Glomerular visceral epithelial cell (primary cell): Measurements from ENCODE around the gene TBL1X.

ENCODE experiments used
- DNase-seq: peaks from one replicate; pipeline ENCODE4 v3.0.0-alpha.2; 2016; ENCODE audit errors: extremely low spot score

TBL1X gene

DNA sequence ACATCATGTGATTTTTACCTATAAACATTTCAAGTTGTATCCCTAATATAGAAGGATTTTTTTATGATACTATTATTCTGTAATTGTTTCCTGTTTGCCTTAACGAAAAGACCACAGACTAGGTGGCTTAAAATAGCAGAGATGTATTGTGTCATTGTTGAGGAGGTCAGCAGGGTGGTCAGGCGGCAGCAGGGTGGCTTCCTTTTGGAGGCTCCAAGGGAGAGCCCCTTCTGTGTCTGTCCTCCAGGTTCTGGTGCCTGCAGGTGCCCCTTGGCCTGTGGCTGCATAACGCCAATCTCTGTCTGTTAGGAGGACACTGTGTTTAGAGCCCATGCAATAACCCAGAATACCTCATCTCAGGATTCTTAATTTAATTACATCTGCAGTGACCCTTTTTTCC is 118.1 kb downstream of the TBL1X start:
- no peak for DNase-seq

DNA sequence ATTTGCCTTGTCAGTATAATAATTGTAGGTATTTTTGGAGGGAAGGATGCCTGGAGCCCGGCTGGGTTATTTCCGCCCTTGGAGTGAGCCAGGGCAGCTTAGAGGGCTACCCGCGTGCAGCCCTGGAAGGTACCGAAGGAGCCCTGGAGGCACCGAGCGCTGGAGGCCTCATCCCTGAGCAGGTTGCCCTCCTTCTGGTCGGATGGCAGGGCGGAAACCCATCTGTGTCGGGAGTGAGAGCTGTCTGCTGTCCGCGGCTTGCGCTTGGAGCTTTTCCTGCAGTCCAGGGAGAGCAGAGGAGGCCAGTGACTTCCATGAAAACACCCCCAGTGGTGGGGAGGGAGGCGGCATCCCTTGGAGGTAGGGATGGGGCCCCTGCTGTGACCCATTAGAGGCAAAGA is 122.1 kb downstream of the TBL1X start:
- no peak for DNase-seq

DNA sequence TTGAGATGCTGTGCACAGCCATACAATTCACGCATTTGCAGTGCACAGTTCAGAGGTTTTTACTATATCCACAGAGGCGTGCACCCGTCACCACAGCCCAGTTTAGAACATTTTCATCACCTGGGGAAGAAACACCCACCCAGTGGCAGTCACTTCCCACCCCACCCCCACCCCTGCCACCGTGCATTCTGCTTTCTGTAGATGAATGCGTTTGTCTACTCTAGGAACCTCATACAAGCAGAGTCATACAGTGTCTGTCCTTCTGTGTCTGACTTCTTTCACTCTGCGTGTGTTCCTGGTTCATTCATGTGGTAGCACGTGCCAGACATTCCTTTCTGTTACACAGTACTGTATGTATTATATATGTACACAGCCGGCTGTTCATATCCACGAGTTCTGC is 122.8 kb downstream of the TBL1X start:
- no peak for DNase-seq

DNA sequence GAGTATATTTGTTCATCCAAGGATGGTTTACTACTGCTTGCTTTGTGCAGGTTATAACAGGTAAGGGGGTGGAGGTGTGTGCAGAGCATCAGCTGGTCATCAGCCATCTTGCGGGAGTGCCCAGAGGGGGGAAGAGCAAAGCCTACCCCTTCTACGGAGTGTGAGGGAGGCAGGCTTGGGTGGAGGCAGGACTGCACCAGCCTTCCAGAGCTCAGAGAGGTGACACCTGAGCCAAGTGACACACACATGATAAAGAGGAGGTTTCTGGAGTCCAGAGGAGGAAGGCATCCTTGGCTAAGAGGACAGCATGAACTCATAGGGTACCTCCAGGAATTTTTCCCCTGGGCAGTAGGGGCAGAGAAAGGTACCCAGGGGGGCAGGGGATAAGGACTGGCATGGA is 126.6 kb downstream of the TBL1X start:
- DNase-seq: no peak

DNA sequence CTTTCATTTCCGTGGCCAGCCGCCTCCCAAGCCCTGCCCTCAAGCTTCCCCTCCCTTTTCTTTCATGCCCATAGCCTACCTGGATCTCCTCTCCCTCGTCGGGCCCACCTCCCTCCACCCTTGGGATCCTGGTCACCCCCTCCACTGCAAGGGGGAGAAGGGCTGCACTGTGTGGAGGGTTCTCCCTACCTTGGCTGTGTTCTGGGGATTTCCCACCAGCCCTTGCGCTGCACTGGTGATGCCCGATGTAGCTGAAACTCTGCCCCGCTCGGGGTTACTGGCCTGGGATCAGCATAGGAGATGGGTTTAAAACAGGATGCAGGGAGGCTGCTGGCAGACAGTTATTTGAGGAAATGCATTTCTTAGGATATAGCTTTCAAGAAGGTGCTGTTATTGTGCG is 128.9 kb downstream of the TBL1X start:
- DNase-seq: no peak

DNA sequence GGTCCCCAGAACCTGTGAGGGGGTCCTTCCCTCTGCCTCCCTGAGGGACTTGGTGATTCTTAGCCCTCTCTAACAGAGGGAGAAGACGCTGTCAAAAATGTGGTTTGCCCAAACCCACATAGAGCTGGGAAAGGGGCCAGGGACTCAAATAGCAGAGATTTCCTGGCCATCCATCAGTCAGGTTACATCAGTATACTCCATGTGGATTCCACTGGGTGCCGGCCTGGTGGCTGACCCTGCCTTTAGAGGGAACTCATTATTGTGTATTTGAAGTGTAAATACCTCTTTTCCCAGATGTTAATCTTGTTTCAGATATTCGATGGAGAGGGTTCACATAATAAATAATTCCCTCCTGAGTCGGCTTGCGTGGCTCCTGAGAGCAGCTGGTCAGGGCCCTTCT is 130.3 kb downstream of the TBL1X start:
- DNase-seq: peak; percentile 36

DNA sequence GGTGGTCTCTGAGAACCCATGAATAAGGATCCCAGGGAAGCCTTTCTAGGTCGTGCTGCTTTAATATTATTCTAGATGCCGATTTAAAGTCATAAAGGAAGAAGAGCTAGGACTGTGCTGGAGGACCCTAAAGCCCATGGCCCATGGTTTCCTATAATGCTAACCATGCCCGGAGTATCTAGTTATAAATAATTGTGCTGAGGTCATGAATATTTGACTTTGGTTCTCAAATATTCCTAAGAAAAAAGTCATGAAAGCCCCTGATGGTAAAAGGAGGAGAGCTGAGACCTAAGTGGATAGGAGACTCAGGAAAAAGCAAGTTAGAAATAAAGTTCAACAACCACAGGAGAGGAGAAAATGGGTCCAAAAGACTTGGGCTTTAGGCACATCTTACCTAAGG is 132.0 kb downstream of the TBL1X start:
- DNase-seq: no peak

DNA sequence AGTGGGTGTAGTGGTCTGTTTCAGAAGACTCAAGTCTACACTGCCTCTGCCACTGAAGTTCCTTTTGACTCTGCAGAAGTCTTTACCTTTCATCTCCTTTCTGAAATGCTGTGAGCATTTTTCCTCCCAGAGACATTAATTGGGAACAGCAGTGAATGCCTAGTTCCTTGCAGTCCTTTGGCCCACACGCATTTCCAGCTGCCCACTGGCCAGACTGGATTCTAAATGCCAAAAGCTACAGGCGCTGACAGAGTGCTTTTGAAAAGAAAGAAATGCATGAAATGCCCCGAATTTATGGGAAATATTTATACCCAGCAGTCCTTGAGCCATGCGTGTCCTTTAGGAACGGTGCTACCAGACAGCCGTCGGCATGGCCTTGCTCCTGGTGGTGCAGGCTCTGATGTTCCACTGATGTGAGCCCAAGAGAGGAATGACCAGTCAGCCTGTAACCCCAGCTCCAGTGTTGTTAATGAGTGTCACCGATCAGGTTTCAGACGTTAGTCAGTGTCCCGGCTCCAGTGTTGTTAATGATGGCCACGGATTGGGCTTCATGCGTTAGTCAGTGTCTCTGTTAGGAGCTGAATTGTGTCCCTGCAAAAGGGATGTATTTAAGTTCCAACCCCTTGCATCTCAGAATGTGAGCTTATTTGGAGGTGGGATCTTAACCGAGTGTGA is 132.6 kb downstream of the TBL1X start:
- DNase-seq: no peak

DNA sequence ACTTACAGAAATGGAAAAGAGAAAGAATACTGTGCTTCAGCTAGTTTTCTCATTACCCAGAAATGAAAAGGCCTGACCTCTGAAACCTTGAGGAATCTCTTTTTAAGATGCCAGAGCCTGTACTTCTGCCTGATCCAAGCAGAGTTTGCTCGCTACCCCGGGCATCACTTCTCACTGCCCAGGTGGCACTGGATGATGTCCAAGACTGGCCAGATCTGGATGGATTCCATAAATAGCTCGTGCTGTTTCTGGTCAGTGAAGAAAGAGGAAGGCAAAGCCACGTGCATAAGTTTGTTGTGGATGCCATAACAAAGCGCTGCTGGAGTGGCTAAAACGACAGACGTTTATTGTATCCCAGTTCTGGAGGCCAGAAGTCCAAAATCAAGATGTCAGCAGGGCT is 133.5 kb downstream of the TBL1X start:
- peak; percentile 31 for DNase-seq

DNA sequence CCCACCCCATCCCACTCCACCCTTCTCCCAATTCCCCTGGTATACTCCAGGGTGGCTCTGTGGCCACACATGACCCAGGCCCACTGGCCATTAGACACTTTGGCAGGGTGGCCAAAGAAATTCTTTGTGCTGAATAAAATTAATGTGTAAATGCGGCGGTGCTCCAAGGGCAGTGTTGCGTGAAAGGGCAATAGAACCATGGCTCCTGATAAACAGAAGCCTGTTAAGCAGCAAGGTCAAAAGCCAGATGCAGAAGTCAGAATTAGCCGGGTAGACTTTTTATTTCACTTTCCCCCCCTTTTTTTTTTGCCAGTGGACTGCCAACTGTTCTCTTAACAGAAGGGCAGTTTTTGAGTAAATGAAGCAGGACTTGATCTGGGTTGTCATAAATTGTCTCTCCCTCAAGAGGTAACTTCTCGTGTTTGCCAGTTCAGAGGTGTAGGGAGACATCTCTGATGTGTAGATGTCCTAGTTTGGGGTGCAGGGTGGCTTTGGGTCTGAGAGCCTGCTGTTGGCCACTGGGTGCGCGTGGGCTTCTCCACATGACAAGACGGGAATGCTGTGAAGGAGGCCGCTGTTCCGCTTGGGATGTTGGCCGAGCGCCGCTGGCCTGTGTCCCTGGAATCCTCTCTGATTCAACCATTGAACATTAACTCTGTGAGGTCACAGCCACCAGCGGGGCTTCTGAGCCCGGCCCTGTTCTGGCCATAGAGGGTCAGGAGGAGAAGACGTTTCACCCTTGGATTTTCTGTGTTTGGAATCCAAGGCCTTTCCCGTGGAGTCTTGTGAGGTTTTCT is 139.5 kb downstream of the TBL1X start:
- peak; percentile 84 for DNase-seq

DNA sequence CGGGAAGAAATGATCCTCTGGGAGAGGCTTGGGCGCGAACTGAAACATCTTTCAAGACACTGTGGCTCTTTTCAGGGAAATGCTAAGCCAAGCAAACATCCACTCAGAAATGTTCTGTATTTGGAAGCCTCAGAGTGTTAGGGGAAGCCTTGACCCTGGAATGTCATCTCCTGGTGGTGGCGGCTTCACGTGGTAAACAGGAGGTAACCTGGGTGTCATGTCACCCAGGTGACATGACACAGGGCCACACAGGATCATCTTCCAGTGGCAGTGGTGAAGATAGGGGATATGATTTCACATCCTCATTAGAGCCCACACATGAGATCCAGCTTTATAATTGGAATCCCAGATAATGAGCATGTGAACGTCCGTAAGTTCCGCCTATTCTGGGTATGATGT is 140.0 kb downstream of the TBL1X start:
- DNase-seq: no peak

DNA sequence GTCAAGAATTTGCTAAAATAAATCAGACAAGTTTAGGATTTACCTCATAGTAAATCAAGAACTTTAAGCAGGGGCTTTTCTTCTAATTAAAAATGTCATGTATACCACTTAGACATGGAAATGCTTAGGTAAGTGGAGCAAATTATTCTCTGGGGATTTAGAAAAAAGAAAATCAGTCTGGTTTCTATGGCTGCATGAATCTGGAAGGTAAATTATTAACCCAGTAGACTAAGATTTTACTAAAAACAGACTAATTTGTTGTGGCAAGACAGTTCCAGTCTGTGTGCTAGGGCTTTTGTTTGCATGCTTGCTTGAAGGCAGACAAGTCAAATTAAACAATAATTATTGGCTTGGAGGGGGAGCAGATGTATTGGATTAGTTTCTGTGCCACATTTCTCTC is 140.6 kb downstream of the TBL1X start:
- peak; percentile 8 for DNase-seq

DNA sequence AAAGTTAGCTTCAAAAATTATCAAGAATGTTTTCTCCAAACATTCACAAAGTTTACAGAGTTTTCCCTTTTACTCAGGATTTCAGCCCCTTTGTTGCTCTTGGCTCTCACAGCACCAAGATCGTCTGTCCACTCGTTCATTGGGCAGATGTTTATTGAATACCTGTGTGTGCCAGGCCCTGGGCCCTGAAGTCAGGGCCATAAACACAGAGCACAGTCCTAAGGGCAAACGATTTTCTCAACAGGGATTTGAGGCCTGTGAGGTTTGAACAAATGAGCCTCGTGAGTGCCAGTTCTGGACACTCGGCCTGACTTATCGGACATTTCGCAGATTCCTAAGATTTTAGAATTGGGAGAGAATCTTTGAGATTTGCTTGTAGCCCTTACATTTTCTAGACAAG is 142.1 kb downstream of the TBL1X start:
- no peak for DNase-seq

DNA sequence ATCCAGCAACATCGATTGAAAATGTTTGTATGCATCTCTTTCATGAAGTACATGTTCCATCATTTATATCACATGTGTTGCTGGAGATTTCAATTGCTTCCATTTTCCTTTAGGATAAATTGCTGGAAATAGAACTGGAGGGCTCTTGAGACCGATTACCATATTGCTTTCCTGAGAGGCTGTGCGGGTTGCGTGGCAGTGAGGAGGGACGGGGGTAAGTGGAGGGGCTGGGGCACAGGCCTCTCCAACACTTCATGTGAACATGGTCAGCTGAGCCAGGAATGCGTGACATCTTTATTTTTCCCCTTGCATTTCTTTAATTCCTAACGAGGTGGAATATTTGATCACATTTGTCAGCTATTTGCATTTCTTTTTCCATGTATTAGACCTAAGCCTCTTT is 144.6 kb downstream of the TBL1X start:
- no peak for DNase-seq

DNA sequence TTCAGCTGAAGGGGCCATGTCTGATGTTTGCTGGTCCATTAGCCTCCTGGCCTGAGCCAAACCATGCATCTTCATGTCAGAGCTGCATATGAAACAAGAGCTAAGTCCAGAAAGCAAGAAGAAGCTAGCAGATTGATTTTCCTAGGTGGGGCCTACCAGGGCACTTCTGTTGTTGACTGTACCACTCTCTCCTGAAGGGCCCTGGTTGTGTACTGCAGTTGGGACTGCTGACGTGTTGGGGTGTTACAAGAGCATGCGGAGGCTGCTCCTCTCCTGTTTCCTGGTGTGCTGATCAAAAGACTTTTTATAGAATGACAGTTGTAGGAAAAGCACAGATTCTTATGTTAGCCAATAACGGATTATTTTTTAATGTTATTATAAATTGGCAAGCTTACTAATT is 145.1 kb downstream of the TBL1X start:
- no peak for DNase-seq

DNA sequence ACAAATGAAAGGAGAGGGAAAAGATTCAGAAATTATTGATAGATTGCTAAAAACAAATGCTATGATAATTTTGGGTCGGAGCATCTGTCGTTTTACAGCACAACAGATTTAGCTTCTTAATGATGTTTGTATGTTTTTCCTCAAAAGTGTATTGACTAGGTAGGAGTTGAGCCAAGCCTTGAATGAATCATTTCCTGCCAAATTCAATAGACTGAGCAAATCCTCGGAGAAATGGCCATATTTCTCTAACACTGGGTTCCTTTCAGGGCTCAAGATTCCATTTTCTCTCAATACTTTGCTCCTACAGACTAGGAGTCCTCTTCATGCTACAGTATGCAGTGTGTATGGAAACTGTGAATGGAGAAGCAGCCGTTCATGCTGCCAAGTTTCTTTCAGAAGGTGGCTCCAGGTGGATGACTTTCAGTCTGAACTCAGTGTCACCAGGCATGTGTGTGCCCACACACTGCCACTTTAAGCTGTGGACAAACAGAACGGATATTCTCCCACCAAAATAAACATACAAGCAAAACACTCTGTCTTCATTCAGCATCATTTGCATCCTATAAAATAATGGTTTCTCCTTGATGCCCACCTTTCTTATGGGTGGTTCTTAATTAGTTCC is 146.0 kb downstream of the TBL1X start:
- DNase-seq: no peak

DNA sequence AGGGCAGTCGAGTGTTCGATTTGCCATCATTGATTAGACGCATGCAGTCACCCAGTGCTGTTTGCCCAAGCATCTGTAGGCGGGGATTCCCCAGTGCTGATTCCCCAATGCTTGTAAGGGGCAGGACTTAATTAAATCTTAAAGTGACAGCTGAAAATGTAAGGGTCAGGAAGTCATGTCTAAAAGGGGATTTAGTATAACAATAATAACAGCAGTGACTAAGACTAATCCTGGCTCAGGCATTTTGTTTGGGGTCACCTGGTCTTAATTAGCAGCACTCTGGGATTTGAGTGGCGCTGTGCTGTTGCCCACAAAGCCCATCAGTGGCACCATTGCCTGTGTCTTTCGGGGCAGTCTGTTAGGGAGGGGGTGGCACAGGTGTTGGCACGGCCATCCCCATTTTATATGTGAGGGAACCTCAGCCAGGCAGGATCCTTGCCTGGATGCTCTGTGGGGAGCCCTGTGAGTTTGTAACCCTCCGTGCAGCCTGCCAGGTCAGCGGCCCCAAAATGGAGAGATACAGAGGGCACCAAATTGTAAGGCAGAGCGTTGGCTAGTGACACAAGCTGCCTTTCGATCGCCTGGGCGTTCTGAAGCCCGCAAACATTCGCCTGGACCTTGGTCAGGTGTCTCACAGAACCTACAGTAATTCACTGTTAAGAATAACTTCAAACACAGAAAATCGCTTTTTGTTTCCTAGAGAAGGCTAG is 146.7 kb downstream of the TBL1X start:
- DNase-seq: no peak

DNA sequence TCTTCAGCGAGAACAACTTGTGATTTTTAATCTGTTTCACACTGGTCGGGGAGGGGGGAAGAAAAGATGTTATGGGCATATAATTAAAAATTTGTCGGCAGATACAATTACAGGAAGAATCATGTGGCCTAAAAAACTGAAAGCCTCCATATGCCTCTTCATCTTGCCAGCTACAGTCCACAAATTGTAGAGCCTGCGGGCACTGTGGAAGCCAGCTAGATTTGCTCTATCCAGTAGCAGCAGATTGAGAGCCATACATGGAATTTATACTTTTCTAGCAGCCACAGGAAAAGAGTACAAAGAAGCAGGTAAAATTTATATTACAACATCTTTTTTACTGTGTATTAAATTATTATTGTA is 147.3 kb downstream of the TBL1X start:
- no peak for DNase-seq

DNA sequence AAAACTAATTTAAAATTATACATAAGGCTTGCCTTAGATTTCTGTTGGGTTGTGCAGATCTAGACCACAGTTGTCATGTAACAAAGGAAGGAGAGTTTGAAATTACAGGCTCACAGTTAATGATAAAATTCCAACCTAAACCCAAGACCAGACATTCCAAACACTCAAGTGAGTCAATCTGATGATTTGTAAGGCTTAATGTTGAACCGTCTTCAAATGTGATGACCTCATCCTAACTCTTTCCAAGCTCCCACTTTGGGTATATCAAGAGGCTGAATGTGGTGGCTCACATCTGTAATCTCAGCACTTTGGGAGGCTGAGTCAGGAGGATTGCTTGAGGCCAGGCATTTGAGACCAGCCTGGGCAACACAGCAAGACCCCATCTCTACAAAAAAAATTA is 149.2 kb downstream of the TBL1X start:
- DNase-seq: peak; percentile 70

DNA sequence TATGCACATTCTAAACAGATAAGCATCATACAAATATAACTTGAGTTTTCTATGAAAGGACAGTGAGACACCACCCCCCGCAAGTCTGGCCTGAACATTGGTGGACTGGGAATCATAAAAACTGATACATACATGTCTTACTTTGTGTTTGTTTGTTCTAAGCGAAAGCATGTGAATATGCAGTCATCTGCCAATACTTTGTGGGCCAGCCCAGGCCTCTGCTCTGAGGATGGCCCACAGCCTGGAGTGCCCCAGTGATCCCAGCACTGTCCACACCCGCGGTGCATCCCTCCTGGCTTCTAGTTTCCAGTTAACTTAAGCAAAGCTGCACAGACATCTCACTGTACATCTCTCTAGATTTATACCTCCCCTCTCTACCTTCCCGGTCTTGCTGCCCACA is 154.3 kb downstream of the TBL1X start:
- DNase-seq: no peak

DNA sequence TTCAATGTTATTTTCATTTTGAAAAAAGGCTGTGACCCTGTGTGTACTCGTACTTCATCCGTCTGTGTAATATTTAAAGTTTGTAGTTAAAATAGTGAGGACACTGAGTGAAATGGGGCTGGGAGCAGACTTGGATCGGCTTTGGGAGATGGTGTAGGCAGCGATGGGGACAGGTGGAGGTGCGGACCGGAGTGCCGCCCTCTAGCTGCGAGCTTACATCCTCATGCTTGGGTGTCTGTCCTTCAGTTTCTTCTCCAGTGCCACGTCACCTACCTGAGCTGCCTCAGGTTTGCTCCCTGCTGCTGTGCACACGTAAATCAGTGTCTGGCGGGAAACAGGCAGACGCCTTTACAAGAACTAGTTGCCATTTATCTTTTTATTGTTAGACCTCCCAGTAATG is 154.7 kb downstream of the TBL1X start:
- no peak for DNase-seq

DNA sequence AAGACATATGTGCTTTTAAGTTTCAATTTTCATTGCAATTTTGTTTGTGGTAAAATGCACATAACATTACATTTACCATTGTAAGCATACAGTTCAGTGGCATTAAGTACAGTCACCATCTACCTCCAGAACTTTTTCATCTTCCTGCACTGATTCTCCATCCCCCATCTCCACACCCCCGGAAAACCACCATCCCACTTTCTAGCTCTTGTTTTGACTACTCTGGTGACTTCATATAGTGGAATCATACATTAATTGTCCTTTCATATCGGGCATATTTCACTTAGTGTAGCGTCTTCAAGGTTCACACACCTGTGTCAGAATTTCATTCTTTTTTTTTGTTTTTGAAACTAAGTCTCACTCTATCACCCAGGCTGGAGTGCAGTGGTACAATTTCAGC is 157.3 kb downstream of the TBL1X start:
- DNase-seq: no peak

DNA sequence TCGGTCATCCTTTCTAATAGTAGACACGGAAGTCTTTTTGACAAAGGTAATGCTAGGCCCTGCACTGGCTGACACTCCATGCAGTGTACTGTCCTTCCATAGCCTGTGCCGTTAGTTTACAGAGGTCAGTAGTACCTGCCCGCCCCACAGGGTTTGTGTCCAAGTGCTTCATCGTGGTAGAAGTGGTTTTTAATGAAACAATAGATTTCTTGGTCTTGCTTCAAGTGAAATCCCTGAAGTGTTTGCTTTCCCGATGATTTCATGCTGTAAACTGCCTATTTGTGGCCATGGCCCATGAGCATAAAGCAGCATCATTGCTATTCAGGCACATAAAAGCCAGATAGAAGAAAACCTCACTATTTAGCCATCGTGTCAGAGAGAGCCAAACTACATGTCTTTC is 161.5 kb downstream of the TBL1X start:
- DNase-seq: no peak
